WERI-Rb-1 (cell line): ENCODE data around the gene PAQR5.
"Not testable (repeated sequence)": the region's sequence is repeated elsewhere in the genome, so short reads cannot be mapped to it uniquely, and the experiment has no call there.

ENCODE experiments used
- DNase-seq: peaks from one replicate; pipeline ENCODE4 v3.0.0-alpha.2; 2020
- H3K27ac ChIP-seq: fragments of 250-450 bp; sonication (Bioruptor Pico); 2 replicates; pipeline ENCODE4 v1.5.1; 2020; ENCODE audit warnings: mild to moderate bottlenecking, moderate library complexity
- H3K27me3 ChIP-seq: fragments of 250-450 bp; sonication (Bioruptor Pico); 2 replicates; pipeline ENCODE4 v1.5.1; 2021; ENCODE audit warnings: mild to moderate bottlenecking, low read depth, moderate library complexity; ENCODE audit not compliant: insufficient read depth, severe bottlenecking
- H3K36me3 ChIP-seq: fragments of 250-450 bp; sonication (Bioruptor Pico); 2 replicates; pipeline ENCODE4 v1.5.1; 2020; ENCODE audit warnings: mild to moderate bottlenecking, moderate library complexity
- H3K4me3 ChIP-seq: 2 replicates; pipeline ENCODE4 v1.5.1; 2011; ENCODE audit warnings: low read depth, mild to moderate bottlenecking, control low read depth, low read length
- H3K9me3 ChIP-seq: fragments of 250-450 bp; sonication (Bioruptor Pico); 2 replicates; pipeline ENCODE4 v1.5.1; 2021; ENCODE audit warnings: mild to moderate bottlenecking, moderate library complexity; ENCODE audit not compliant: severe bottlenecking
- TF ChIP-seq, protein P1 (sequence below): IDR thresholded peaks from 2 replicates; pipeline ENCODE4 v1.5.1; 2011; ENCODE audit warnings: low read depth, mild to moderate bottlenecking, control low read depth, inconsistent platforms, low read length

The PAQR5 gene

DNA sequence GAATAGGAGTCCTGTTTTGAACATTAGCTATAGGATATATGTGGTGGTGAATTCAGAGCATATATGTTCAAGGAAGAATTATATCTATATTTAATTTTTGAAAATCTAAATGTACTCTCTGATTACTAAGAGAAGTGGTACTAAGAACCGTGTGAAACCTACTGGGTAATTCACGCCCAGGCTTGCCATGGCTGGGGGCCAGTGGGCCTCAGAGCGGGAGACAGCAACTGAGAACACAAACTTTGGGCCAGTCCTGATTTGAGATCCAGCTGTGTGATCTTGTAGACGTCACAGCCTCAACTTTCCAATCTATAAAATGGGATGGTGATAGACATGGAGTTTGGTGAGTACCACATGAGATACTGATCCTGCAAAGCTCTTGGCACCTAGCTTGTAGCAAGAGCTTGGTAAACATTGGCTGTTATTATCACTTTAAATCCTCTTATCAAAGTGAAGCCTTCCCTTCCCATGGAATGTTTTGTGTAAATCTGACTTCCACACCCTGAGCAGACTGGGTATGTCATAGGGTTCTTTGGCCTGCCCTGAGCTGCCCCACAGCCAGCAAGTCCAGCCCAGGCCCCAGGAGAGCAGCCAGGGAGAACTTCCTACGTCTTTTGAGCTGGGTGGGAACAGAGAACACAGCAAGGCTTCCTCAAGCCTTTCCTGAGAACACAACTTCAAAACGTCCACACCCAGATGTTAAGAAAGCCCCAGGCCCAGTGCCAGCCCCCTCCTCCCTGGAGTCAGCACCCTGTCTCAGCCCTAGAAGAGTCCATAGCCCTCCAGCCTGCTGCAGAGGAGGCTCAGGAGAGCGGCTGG, 8.2 kb upstream of the PAQR5 start:
- H3K36me3 ChIP-seq = no peaks in the 10 kb centered on the region
- no peaks in the 10 kb centered on the region for H3K27me3 ChIP-seq
- TF ChIP-seq, protein P1, sequence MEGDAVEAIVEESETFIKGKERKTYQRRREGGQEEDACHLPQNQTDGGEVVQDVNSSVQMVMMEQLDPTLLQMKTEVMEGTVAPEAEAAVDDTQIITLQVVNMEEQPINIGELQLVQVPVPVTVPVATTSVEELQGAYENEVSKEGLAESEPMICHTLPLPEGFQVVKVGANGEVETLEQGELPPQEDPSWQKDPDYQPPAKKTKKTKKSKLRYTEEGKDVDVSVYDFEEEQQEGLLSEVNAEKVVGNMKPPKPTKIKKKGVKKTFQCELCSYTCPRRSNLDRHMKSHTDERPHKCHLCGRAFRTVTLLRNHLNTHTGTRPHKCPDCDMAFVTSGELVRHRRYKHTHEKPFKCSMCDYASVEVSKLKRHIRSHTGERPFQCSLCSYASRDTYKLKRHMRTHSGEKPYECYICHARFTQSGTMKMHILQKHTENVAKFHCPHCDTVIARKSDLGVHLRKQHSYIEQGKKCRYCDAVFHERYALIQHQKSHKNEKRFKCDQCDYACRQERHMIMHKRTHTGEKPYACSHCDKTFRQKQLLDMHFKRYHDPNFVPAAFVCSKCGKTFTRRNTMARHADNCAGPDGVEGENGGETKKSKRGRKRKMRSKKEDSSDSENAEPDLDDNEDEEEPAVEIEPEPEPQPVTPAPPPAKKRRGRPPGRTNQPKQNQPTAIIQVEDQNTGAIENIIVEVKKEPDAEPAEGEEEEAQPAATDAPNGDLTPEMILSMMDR = no peak
- H3K9me3 ChIP-seq = no peaks in the 10 kb centered on the region
- H3K27ac ChIP-seq = no peak overlapping the region
- no peak for DNase-seq
- H3K4me3 ChIP-seq = no peak overlapping the region

DNA sequence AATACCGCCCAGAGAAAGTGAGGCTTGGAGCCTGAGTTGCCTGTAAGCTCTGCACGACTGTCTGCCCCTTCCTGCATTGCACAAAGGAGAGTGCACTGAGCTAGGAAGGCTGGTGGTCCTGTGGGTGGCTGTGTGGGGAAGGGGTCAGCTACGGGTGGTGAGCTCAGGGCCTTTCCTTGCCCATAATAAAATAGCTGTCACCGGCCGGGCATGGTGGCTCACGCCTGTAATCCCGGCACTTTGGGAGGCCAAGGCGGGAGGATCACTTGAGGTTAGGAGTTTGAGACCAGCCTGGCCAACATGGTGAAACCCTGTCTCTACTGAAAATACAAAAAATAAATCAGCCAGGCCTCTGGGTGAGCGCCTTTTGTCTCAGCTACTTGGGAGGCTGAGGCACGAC, 7.1 kb upstream of the PAQR5 start:
- H3K4me3 ChIP-seq, DNase-seq, H3K27ac ChIP-seq, H3K9me3 ChIP-seq, H3K36me3 ChIP-seq, H3K27me3 ChIP-seq: not testable (repeated sequence)

DNA sequence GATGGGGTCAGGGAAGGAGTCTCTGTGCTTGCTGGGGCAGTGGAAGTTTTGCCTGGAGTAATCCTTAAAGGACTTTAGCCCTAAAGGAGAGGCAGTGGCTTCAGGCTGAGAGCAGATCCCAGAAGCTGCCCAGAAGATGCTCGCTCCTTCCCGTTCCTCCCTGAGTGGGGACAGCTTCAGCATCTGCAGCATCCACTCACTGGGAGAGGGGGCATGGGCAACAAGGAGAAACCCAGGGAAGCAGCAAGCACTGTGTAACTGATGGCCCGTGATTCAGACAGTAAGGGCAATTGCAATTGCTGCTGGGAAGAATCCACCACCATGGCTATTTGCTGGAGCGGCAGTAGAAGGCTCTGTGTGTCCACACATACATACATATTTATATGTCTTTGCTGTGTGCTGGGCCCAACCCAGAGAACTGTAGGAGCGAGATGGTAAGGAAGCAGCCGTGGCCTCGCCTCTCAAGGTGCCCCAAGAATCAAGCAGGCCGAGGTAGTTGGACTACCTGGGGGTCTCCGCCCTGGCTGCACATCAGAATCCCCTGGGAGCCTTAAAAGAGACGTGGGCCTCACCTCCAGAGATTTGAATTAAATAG, 5.8 kb upstream of the PAQR5 start:
- Histone ChIP-seq H3K9me3 (no peaks in the 10 kb centered on the region), H3K4me3 (no peak overlapping the region), H3K36me3 (no peaks in the 10 kb centered on the region), H3K27me3 (no peaks in the 10 kb centered on the region), H3K27ac (no peak overlapping the region)
- TF ChIP-seq, protein P1 = no peak
- no peak for DNase-seq

DNA sequence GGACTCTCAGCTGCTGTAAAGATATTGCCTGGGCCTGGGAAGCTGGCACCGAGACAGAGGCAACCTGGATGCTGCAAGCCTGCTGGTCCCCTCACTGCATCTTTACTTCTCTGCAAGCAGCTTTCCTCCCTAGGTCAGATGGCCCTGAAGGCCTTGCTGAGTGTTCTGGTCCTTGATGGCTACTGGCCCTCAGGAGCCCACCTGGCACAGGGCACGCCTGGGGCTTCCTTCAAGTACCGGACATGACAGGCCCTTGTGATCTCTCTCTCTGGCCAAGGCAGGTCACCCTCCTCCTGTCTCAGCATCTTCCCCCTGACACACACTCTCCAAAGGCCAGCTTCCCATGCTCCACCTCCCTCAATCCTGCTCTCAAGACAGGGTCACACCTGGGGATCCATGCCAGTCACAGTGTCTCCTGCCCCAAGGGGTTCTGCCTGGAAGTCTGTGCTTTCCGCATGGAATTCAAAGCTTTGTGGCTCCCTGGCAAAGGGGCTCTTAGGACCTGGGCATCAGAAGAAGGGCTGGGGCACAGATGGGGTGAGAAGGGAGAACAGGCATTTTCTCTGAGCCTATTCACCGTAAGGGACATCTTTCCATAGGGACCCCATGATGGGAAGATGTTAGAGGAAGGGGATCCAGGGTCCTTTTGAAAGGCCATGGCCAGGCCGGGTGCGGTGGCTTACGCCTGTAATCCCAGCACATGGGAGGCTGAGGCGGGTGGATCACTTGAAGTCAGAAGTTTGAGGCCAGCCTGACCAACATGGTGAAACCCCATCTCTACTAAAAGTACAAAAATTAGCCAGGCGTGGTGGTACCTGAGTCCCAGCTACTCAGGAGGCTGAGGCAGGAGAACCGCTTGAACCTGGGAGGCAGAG, 4.7 kb upstream of the PAQR5 start:
- DNase-seq = no peak
- Histone ChIP-seq H3K4me3 (no peak overlapping the region), H3K27ac (no peak overlapping the region), H3K27me3 (no peaks in the 10 kb centered on the region), H3K9me3 (no peaks in the 10 kb centered on the region), H3K36me3 (no peaks in the 10 kb centered on the region)
- TF ChIP-seq, protein P1 = no peak

DNA sequence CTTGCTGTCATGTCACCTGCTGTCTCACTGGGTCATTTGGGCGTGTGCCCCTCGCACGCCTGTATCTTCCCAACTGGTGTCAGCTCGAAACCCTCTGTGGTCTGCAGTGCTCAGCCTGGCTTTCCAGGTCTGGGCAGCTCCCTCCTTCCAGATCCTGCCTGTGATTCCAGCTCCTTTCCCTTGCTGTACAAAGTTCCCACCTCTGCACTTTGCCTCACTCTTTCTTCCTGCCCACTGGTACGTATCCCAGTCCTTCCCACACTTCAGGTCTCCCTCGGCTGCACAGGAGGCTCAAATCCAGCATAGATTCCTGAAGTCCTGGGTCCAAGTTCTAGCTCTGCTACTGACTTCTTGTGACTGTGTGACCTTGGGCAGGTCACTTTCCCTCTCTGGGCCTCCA, 2.1 kb upstream of the PAQR5 start:
- no peak for DNase-seq
- Histone ChIP-seq H3K27me3 (peaks cover 4% of the 10 kb centered on the region), H3K4me3 (no peak overlapping the region), H3K9me3 (no peaks in the 10 kb centered on the region), H3K27ac (no peak overlapping the region), H3K36me3 (no peaks in the 10 kb centered on the region)
- TF ChIP-seq, protein P1 = no peak
